Panc1 (cell line): ENCODE results near the gene KRTAP19-3. TPM values are rescaled to one million over a fixed set of nuclear protein-coding genes. Genes with fewer than 3 reads are reported as not detected.
"Not testable (repeated sequence)": the region's sequence is repeated elsewhere in the genome, so short reads cannot be mapped to it uniquely, and the experiment has no call there.

Source experiments
- ATAC-seq: fragments of 200-7000 bp; cut with Tn5 transposase; 2 replicates; pipeline ENCODE4 v1.9.1; 2020; ENCODE audit warnings: mild to moderate bottlenecking, moderate library complexity
- BruUV-seq: library from RNA; stranded (reverse); fragments of 400-500 nt; replicated peaks from 2 replicates; lab custom pipeline; 2021; lab: Mats Ljungman, UMichigan
- CTCF ChIA-PET: fragments of 300-600 bp; sonication (Branson Sonifier 250); formaldehyde crosslinking; loops from one replicate; lab custom pipeline; 2022; ENCODE audit warnings: antibody characterized with exemption; lab: Charles Lee
- POLR2A ChIA-PET: fragments of 300-600 bp; sonication (Branson Sonifier 250); formaldehyde crosslinking; loops from one replicate; lab custom pipeline; 2022; ENCODE audit warnings: antibody characterized with exemption; lab: Charles Lee
- DNase-seq: peaks from one replicate; pipeline ENCODE4 v3.0.0-alpha.2; 2010; ENCODE audit warnings: low read depth, low spot score
- H3K27ac ChIP-seq: 2 replicates; pipeline ENCODE4 v1.5.1; 2011; ENCODE audit warnings: mild to moderate bottlenecking, low read length, inconsistent platforms
- H3K27me3 ChIP-seq: fragments of 200-500 bp; sonication (Bioruptor generic); 2 replicates; pipeline ENCODE4 v1.6.0; 2014; ENCODE audit warnings: low read length, inconsistent platforms; ENCODE audit not compliant: control insufficient read depth, insufficient read depth
- H3K36me3 ChIP-seq: fragments of 200-500 bp; sonication (Bioruptor generic); 2 replicates; pipeline ENCODE4 v1.5.1; 2014; ENCODE audit warnings: inconsistent platforms, mild to moderate bottlenecking, low read length, moderate library complexity; ENCODE audit not compliant: control insufficient read depth, insufficient read depth
- H3K4me1 ChIP-seq: 2 replicates; pipeline ENCODE4 v1.5.1; 2011; ENCODE audit warnings: inconsistent platforms, mild to moderate bottlenecking, low read length, moderate library complexity; ENCODE audit not compliant: control insufficient read depth, insufficient read depth
- H3K4me3 ChIP-seq, 2 experiments: 2 replicates each; pipeline ENCODE4 v1.5.1; 2011 to 2012; ENCODE audit warnings: low read depth in 2 of 2, low read length in 2 of 2, mild to moderate bottlenecking in 2 of 2, inconsistent platforms in 1 of 2, moderate library complexity in 1 of 2
- H3K9me3 ChIP-seq: fragments of 200-500 bp; sonication (Bioruptor generic); 2 replicates; pipeline ENCODE4 v1.5.1; 2014; ENCODE audit warnings: low read depth, mild to moderate bottlenecking, inconsistent platforms, low read length, moderate library complexity; ENCODE audit not compliant: control insufficient read depth, insufficient read depth
- POLR2AphosphoS5 ChIP-seq: IDR thresholded peaks from 2 replicates; pipeline ENCODE4 v1.6.1; 2012; ENCODE audit warnings: mild to moderate bottlenecking, low read depth, low read length, moderate library complexity
- SIN3A ChIP-seq: IDR thresholded peaks from 2 replicates; pipeline ENCODE4 v1.6.1; 2012; ENCODE audit warnings: low read depth, mild to moderate bottlenecking, low read length, moderate library complexity, borderline replicate concordance; ENCODE audit not compliant: insufficient read depth
- TCF7L2 ChIP-seq: IDR thresholded peaks from 2 replicates; pipeline ENCODE4 v1.6.1; 2011; ENCODE audit warnings: mild to moderate bottlenecking, low read depth, low read length, inconsistent platforms
- in situ Hi-C: cut with HindIII; loops from 2 replicates; pipeline ENCODE4 v1.10.0; 2016; ENCODE audit warnings: low sequenced_read_pairs, low pct_unique_long_range_greater_than_20kb
- intact Hi-C: fragments of 100-400 bp; cut with micrococcal nuclease; formaldehyde crosslinking; loops from one replicate; pipeline ENCODE4 v1.10.0; 2022; ENCODE audit not compliant: unreplicated experiment
- total RNA-seq: library from RNA; stranded (reverse); gene quantifications from one replicate; pipeline ENCODE4 v1.2.1, GENCODE V29; 2021; ENCODE audit not compliant: unreplicated experiment
- TF ChIP-seq, protein P1 (sequence below): fragments of 450-650 bp; IDR thresholded peaks from 2 replicates; pipeline ENCODE4 v1.5.1; 2017; ENCODE audit warnings: mild to moderate bottlenecking
- TF ChIP-seq, protein P2 (sequence below), 2 experiments: IDR thresholded peaks; 2 replicates each; pipeline ENCODE4 v1.6.1; 2011 to 2012; ENCODE audit warnings: low read depth in 2 of 2, control low read depth in 1 of 2, low read length in 1 of 2, mild to moderate bottlenecking in 1 of 2, moderate library complexity in 1 of 2; ENCODE audit not compliant: insufficient read depth in 1 of 2

The KRTAP19-3 gene
- total RNA-seq, 1 experiment from 2014 or later, result not detected

DNA sequence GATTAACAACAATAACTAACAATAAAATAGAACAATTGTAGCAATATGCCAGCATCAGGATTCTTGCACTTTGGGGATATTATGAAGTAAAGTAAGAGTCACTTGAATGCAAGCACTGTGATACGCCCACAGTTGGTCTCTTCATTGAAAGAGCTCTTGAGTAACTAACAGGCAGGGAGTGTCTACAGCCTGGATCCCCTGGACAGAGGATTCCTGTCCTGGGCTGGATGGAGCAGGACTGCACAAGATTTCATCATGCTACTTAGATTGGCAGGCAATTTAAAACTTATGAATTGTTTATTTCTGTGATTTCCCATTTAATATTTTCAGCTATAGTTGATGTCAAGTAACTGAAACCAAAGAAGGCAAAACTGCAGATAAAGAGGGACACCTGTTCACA is 23.9 kb upstream of the KRTAP19-3 start:
- DNase-seq (no peak), ATAC-seq (no peak)
- intact Hi-C loops (no loop called here), in situ Hi-C loops (no loop called here)
- Histone ChIP-seq H3K4me1 (no peaks in the 10 kb centered on the region), H3K4me3 (no peak overlapping the region), H3K27me3 (no peaks in the 10 kb centered on the region), H3K36me3 (no peaks in the 10 kb centered on the region), H3K27ac (no peak overlapping the region), H3K9me3 (no peaks in the 10 kb centered on the region)
- CTCF ChIA-PET, result no interaction called here
- POLR2A ChIA-PET, result no interaction called here
- TF ChIP-seq POLR2AphosphoS5 (no peak), TCF7L2 (no peak)
- TF ChIP-seq, protein P1, sequence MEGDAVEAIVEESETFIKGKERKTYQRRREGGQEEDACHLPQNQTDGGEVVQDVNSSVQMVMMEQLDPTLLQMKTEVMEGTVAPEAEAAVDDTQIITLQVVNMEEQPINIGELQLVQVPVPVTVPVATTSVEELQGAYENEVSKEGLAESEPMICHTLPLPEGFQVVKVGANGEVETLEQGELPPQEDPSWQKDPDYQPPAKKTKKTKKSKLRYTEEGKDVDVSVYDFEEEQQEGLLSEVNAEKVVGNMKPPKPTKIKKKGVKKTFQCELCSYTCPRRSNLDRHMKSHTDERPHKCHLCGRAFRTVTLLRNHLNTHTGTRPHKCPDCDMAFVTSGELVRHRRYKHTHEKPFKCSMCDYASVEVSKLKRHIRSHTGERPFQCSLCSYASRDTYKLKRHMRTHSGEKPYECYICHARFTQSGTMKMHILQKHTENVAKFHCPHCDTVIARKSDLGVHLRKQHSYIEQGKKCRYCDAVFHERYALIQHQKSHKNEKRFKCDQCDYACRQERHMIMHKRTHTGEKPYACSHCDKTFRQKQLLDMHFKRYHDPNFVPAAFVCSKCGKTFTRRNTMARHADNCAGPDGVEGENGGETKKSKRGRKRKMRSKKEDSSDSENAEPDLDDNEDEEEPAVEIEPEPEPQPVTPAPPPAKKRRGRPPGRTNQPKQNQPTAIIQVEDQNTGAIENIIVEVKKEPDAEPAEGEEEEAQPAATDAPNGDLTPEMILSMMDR, result no peak
- TF ChIP-seq, protein P2, sequence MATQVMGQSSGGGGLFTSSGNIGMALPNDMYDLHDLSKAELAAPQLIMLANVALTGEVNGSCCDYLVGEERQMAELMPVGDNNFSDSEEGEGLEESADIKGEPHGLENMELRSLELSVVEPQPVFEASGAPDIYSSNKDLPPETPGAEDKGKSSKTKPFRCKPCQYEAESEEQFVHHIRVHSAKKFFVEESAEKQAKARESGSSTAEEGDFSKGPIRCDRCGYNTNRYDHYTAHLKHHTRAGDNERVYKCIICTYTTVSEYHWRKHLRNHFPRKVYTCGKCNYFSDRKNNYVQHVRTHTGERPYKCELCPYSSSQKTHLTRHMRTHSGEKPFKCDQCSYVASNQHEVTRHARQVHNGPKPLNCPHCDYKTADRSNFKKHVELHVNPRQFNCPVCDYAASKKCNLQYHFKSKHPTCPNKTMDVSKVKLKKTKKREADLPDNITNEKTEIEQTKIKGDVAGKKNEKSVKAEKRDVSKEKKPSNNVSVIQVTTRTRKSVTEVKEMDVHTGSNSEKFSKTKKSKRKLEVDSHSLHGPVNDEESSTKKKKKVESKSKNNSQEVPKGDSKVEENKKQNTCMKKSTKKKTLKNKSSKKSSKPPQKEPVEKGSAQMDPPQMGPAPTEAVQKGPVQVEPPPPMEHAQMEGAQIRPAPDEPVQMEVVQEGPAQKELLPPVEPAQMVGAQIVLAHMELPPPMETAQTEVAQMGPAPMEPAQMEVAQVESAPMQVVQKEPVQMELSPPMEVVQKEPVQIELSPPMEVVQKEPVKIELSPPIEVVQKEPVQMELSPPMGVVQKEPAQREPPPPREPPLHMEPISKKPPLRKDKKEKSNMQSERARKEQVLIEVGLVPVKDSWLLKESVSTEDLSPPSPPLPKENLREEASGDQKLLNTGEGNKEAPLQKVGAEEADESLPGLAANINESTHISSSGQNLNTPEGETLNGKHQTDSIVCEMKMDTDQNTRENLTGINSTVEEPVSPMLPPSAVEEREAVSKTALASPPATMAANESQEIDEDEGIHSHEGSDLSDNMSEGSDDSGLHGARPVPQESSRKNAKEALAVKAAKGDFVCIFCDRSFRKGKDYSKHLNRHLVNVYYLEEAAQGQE (IDR thresholded peaks at IDR 0.05; ENCODE audit: insufficient read depth in 1 of 2, low read depth in 2 of 2, low read length in 1 of 2), result no peak
- no TSS peak for BruUV-seq

DNA sequence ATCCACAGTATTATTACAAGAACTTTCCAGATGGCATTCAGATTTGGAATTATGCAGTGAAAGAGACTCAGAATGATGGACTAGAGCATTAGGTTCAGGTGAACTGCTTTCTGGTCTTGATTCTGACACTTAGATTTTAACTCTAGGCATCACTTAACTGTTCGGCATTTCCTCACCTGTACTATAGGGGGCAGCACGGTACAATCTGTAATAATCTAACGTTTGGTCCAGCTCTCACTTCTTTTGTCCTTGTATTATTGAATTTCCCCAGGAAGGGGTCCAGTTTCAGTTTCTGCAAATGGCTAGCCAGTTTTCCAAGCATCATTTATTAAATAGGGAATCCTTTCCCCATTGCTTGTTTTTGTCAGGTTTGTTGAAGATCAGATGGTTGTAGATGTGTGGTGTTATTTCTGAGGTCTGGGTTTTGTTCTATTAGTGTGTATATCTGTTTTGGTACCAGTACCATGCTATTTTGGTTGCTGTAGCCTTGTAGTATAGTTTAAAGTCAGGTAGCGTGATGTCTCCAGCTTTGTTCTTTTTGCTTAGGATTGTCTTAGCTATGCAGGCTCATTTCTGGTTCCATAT is 13.9 kb upstream of the KRTAP19-3 start:
- H3K9me3 ChIP-seq, CTCF ChIA-PET, POLR2A ChIA-PET, H3K36me3 ChIP-seq, BruUV-seq, H3K4me3 ChIP-seq, DNase-seq, ATAC-seq, in situ Hi-C loops, H3K27ac ChIP-seq, intact Hi-C loops, H3K4me1 ChIP-seq, H3K27me3 ChIP-seq: not testable (repeated sequence)
- TF ChIP-seq, protein P1, result peak; percentile 19; the same call in 1 of the 2 replicates

DNA sequence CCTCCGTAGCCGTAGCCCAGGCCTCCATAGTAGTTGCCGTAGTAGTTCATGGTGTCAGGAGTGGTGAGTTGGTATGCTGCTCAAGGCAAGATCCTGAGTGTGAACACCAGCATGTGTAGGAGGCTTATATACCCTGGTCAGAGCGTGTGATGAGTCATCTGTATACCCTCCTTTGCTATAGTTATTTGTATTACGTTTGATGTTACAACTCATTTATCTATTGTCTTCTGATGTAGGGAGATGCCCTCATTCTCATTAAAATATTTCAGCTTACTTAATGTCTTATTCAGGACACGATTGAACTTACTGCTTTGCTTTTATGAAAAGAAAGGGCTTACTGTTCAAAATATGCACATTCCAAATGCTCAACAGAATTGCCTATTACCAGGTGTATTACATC is 10.2 kb upstream of the KRTAP19-3 start, which contains the start of gene KRTAP19-5:
Gene KRTAP19-5 (minus strand): TSS at position 101 of the 400 bp plus-strand sequence. CDS start 51 bp downstream, at position 50.
- TF ChIP-seq TCF7L2 (no peak), SIN3A (no peak)
- TF ChIP-seq, protein P2 (IDR thresholded peaks at IDR 0.05; ENCODE audit: insufficient read depth in 1 of 2, low read depth in 2 of 2, low read length in 1 of 2), result no peak
- TF ChIP-seq, protein P1, result no peak
- intact Hi-C loops, result no loop called here
- Histone ChIP-seq H3K36me3 (no peaks in the 10 kb centered on the region), H3K9me3 (no peaks in the 10 kb centered on the region), H3K27me3 (no peaks in the 10 kb centered on the region), H3K27ac (no peak within 1 kb of the TSS), H3K4me1 (no peaks in the 10 kb centered on the region), H3K4me3 (no peak within 1 kb of the TSS)
- DNase-seq (no peak), ATAC-seq (no peak)
- in situ Hi-C loops, result no loop called here
- no TSS peak for BruUV-seq
- CTCF ChIA-PET, result no interaction called here
- POLR2A ChIA-PET, result no interaction called here
